ENCODE measurements around the gene LSAMP. TPM values are rescaled to one million over a fixed set of nuclear protein-coding genes. Genes with fewer than 3 reads are reported as not detected.

Gene LSAMP
- total and polyA plus RNA-seq, 2 of the 13 experiments (the other 11 are each of a cell fraction or from before 2014, with no cell fraction given) = not detected

DNA sequence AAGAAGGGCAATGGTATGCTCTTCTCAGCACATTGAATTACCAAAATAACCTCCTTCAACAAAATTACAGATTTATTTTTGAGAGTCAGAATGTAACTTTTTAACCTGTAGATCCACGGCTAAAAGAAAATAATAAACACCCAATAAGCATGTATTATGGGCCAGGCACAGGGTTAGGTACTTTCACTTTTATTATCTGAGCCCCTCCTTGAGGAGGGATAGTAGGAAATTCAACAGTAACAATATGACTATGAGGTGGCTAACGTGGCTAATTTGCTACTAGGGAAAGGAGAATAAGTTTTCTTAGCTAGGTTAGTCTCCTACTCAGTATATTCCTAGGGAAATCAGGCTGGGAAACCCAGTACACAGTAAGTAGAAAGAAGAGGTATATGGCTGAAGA lies 515.1 kb downstream of the LSAMP start:
- BruUV-seq (replicated peaks) = no TSS peak
- Histone ChIP-seq H3K4me1 (ENCODE audit: insufficient read depth, low read length) (no peaks in the 10 kb centered on the region), H3K9ac (ENCODE audit: insufficient read depth, low read depth, low read length) (no peak overlapping the region), H3K79me2 (ENCODE audit: insufficient read depth, low read length) (no peaks in the 10 kb centered on the region), H3K27me3 (ENCODE audit: control insufficient read depth in 1 of 2, insufficient read depth in 2 of 2, low read length in 2 of 2) (peaks cover 0 to 5% of the 10 kb centered on the region in 2 experiments; a peak in 1 of 5 replicates), H3K27ac (ENCODE audit: extremely low read length, insufficient read depth, low read length) (no peak overlapping the region), H3K36me3 (replicated peaks in 1 of 2; ENCODE audit: control insufficient read depth in 1 of 2, insufficient read depth in 2 of 2, low read length in 2 of 2) (no peaks in the 10 kb centered on the region), H3K9me3 (ENCODE audit: low read length) (no peaks in the 10 kb centered on the region), H3K4me3 (replicated peaks in 1 of 3; ENCODE audit: insufficient read depth in 1 of 3, low read depth in 2 of 3, low read length in 3 of 3) (no peak overlapping the region), H3K4me2 (ENCODE audit: low read depth, low read length) (no peak overlapping the region), H4K20me1 (ENCODE audit: insufficient read depth, low read length) (no peaks in the 10 kb centered on the region), H2AFZ (ENCODE audit: low read length) (no peak overlapping the region)
- no peak for DNase-seq (ENCODE audit: low spot score)
- ChIA-PET CTCF (ENCODE audit: low intra/inter-chr PET ratio, low total read pairs) (no interaction called here), POLR2A (no interaction called here)
- no peak for ATAC-seq
- intact Hi-C loops (cut with micrococcal nuclease; ENCODE audit: unreplicated experiment) = no loop called here
- 0% methylated on average over 2 of the region's 2 CpGs for whole genome bisulfite sequencing (ENCODE audit: low lambda C conversion rate)
- in situ Hi-C loops (cut with HindIII; ENCODE audit: extremely low pct_ligation_motif_present, low pct_unique_long_range_greater_than_20kb) = no loop called here
- no peak for FAIRE-seq
- TF ChIP-seq, protein P1, sequence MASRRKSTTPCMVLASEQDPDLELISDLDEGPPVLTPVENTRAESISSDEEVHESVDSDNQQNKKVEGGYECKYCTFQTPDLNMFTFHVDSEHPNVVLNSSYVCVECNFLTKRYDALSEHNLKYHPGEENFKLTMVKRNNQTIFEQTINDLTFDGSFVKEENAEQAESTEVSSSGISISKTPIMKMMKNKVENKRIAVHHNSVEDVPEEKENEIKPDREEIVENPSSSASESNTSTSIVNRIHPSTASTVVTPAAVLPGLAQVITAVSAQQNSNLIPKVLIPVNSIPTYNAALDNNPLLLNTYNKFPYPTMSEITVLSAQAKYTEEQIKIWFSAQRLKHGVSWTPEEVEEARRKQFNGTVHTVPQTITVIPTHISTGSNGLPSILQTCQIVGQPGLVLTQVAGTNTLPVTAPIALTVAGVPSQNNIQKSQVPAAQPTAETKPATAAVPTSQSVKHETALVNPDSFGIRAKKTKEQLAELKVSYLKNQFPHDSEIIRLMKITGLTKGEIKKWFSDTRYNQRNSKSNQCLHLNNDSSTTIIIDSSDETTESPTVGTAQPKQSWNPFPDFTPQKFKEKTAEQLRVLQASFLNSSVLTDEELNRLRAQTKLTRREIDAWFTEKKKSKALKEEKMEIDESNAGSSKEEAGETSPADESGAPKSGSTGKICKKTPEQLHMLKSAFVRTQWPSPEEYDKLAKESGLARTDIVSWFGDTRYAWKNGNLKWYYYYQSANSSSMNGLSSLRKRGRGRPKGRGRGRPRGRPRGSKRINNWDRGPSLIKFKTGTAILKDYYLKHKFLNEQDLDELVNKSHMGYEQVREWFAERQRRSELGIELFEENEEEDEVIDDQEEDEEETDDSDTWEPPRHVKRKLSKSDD (CRISPR knock-in tag; IDR thresholded peaks at IDR 0.05; ENCODE audit: low read depth) = no peak
- TF ChIP-seq MATR3 (CRISPR knock-in tag; IDR thresholded peaks at IDR 0.05) (no peak), KAT7 (CRISPR knock-in tag; IDR thresholded peaks at IDR 0.05; ENCODE audit: borderline replicate concordance) (no peak), ZFP36L1 (CRISPR knock-in tag; IDR thresholded peaks at IDR 0.05) (no peak), NFKB2 (CRISPR knock-in tag; IDR thresholded peaks at IDR 0.05; ENCODE audit: borderline replicate concordance) (no peak), TBL1XR1 (IDR thresholded peaks at IDR 0.05; ENCODE audit: borderline replicate concordance, low read length, partially characterized antibody) (no peak), ZNF589 (CRISPR knock-in tag; conservative IDR thresholded peaks at IDR 0.05) (no peak)
- TF ChIP-seq, protein P2, sequence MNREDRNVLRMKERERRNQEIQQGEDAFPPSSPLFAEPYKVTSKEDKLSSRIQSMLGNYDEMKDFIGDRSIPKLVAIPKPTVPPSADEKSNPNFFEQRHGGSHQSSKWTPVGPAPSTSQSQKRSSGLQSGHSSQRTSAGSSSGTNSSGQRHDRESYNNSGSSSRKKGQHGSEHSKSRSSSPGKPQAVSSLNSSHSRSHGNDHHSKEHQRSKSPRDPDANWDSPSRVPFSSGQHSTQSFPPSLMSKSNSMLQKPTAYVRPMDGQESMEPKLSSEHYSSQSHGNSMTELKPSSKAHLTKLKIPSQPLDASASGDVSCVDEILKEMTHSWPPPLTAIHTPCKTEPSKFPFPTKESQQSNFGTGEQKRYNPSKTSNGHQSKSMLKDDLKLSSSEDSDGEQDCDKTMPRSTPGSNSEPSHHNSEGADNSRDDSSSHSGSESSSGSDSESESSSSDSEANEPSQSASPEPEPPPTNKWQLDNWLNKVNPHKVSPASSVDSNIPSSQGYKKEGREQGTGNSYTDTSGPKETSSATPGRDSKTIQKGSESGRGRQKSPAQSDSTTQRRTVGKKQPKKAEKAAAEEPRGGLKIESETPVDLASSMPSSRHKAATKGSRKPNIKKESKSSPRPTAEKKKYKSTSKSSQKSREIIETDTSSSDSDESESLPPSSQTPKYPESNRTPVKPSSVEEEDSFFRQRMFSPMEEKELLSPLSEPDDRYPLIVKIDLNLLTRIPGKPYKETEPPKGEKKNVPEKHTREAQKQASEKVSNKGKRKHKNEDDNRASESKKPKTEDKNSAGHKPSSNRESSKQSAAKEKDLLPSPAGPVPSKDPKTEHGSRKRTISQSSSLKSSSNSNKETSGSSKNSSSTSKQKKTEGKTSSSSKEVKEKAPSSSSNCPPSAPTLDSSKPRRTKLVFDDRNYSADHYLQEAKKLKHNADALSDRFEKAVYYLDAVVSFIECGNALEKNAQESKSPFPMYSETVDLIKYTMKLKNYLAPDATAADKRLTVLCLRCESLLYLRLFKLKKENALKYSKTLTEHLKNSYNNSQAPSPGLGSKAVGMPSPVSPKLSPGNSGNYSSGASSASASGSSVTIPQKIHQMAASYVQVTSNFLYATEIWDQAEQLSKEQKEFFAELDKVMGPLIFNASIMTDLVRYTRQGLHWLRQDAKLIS (CRISPR knock-in tag; IDR thresholded peaks at IDR 0.05) = no peak
- TF ChIP-seq, protein P3, sequence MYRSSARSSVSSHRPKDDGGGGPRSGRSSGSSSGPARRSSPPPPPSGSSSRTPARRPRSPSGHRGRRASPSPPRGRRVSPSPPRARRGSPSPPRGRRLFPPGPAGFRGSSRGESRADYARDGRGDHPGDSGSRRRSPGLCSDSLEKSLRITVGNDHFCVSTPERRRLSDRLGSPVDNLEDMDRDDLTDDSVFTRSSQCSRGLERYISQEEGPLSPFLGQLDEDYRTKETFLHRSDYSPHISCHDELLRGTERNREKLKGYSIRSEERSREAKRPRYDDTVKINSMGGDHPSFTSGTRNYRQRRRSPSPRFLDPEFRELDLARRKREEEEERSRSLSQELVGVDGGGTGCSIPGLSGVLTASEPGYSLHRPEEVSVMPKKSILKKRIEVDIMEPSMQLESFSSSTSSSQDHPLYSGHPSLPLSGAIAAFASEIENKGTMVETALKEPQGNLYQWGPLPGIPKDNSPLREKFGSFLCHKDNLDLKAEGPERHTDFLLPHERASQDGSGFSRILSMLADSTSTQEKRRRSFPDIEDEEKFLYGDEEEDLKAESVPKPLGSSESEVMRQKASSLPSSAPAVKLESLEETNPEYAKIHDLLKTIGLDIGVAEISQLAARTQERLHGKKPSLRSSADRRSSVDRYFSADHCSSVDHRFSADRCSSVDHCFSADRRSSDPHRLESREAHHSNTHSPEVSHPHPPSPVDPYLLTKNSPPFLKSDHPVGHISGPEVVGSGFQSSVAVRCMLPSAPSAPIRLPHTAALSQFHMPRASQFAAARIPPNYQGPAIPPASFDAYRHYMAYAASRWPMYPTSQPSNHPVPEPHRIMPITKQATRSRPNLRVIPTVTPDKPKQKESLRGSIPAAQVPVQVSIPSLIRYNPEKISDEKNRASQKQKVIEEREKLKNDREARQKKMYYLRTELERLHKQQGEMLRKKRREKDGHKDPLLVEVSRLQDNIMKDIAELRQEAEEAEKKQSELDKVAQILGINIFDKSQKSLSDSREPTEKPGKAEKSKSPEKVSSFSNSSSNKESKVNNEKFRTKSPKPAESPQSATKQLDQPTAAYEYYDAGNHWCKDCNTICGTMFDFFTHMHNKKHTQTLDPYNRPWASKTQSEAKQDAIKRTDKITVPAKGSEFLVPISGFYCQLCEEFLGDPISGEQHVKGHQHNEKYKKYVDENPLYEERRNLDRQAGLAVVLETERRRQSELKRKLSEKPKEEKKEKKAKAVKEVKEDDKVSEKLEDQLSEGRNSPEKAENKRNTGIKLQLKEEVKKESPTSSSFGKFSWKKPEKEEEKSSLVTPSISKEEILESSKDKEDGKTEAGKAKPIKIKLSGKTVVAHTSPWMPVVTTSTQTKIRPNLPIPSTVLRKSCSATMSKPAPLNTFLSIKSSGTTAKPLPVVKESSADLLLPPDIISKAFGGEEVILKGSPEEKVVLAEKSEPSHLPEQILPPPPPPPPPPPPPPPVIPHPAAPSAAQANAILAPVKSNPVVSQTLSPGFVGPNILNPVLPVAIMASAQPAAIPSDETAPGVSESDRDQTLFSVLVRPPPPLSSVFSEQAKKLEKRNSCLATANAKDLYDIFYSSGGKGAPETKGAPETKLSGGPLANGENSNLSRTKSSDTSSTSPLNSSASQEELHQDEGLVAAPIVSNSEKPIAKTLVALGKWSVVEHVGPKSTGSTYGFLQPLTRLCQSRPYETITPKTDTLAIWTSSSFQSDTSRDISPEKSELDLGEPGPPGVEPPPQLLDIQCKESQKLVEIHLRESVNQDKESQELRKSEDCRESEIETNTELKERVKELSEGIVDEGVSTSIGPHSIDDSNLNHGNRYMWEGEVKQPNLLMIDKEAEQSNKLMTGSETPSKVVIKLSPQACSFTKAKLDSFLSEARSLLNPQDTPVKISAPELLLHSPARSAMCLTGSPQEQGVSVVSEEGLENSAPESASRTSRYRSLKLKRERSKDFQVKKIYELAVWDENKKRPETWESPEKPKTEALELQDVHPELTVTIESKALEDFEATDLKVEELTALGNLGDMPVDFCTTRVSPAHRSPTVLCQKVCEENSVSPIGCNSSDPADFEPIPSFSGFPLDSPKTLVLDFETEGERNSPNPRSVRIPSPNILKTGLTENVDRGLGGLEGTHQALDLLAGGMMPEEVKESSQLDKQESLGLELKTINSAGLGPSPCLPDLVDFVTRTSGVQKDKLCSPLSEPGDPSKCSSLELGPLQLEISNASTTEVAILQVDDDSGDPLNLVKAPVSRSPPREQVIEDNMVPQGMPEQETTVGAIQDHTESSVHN (CRISPR knock-in tag; IDR thresholded peaks at IDR 0.05) = no peak

Measured in HepG2 (cell line).